ENCODE results near the gene ASPHD2. TPM values are rescaled to one million over a fixed set of nuclear protein-coding genes. Genes with fewer than 3 reads are reported as not detected.

Gene ASPHD2
- total RNA-seq, 1 experiment from 2014 or later: 1.4 TPM

GRCh38 chr22:26463101-26463661 is 34.1 kb downstream of the ASPHD2 start:
- Histone ChIP-seq H3K27me3 (replicated peaks; ENCODE audit: insufficient read depth, low read depth, low read length, poor library complexity) (no peaks in the 10 kb centered on the region), H3K4me3 (ENCODE audit: low read depth, low read length, poor library complexity, severe bottlenecking) (no peak overlapping the region), H3K4me1 (ENCODE audit: insufficient read depth, low read length, poor library complexity, severe bottlenecking) (no peaks in the 10 kb centered on the region), H3K27ac (ENCODE audit: low read depth, low read length, poor library complexity, severe bottlenecking) (no peak overlapping the region), H3K9me3 (ENCODE audit: low read depth, low read length, poor library complexity, severe bottlenecking) (no peaks in the 10 kb centered on the region), H3K36me3 (ENCODE audit: insufficient read depth, low read length, poor library complexity, severe bottlenecking) (peaks cover 71% of the 10 kb centered on the region)
- POLR2A ChIA-PET (ENCODE audit: low non-redundant PET): no interaction called here
- DNase-seq (ENCODE audit: low spot score): no peak
- CTCF ChIA-PET: interaction anchor here (0.6 to 3.2 kb wide), 2 partner anchors 71 to 99 kb away, joined by 11 to 13 read pairs; no protein-coding TSS in a partner anchor
- TF ChIP-seq EZH2 (IDR thresholded peaks at IDR 0.05; ENCODE audit: borderline replicate concordance, low read depth, low read length, poor library complexity, severe bottlenecking) (no peak), CTCF (conservative IDR thresholded peaks at IDR 0.05; ENCODE audit: low read depth, low read length) (no peak)
- BruUV-seq (replicated peaks): no TSS peak
- intact Hi-C loops (cut with micrococcal nuclease; ENCODE audit: unreplicated experiment): no loop called here

- Histone ChIP-seq H3K27me3 (replicated peaks; ENCODE audit: insufficient read depth, low read depth, low read length, poor library complexity) (no peaks in the 10 kb centered on the region), H3K27ac (ENCODE audit: low read depth, low read length, poor library complexity, severe bottlenecking) (no peak overlapping the region), H3K4me1 (ENCODE audit: insufficient read depth, low read length, poor library complexity, severe bottlenecking) (no peaks in the 10 kb centered on the region), H3K9me3 (ENCODE audit: low read depth, low read length, poor library complexity, severe bottlenecking) (no peaks in the 10 kb centered on the region), H3K36me3 (ENCODE audit: insufficient read depth, low read length, poor library complexity, severe bottlenecking) (peaks cover 73% of the 10 kb centered on the region), H3K4me3 (ENCODE audit: low read depth, low read length, poor library complexity, severe bottlenecking) (no peak overlapping the region)
- no peak for DNase-seq (ENCODE audit: low spot score)
- no TSS peak for BruUV-seq (replicated peaks)
- no peak for TF ChIP-seq CTCF (conservative IDR thresholded peaks at IDR 0.05; ENCODE audit: low read depth, low read length)
- TF ChIP-seq EZH2 (IDR thresholded peaks at IDR 0.05; ENCODE audit: borderline replicate concordance, low read depth, low read length, poor library complexity, severe bottlenecking): no peak
- ChIA-PET CTCF (no interaction called here), POLR2A (ENCODE audit: low non-redundant PET) (no interaction called here)
- intact Hi-C loops (cut with micrococcal nuclease; ENCODE audit: unreplicated experiment): no loop called here
Measured at GRCh38 chr22:26463688-26464087, 34.6 kb downstream of the ASPHD2 start.

DNA sequence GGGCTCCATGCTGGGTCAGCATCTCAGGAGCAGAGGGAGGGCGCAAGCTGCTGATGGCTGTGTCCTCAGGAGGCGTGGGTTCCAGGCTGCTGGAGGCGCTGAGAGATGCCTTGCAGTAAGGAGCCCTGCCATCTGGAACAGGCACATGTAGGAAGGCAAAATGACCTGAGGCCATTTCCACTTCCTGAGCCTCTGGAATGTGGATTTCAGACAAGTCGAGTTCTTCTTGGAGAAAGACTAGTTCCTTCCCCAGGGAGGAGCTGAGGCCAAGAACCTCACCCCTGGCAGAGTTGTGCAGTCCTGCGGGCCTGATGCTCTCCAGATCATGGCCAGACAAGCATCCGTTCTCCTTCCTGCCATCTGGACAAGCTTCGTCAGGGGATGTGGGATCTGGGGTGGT is 35.3 kb downstream of the ASPHD2 start:
- intact Hi-C loops (cut with micrococcal nuclease; ENCODE audit: unreplicated experiment): no loop called here
- Histone ChIP-seq H3K36me3 (ENCODE audit: insufficient read depth, low read length, poor library complexity, severe bottlenecking) (peaks cover 79% of the 10 kb centered on the region), H3K4me1 (ENCODE audit: insufficient read depth, low read length, poor library complexity, severe bottlenecking) (no peaks in the 10 kb centered on the region), H3K27ac (ENCODE audit: low read depth, low read length, poor library complexity, severe bottlenecking) (no peak overlapping the region), H3K9me3 (ENCODE audit: low read depth, low read length, poor library complexity, severe bottlenecking) (no peaks in the 10 kb centered on the region), H3K4me3 (ENCODE audit: low read depth, low read length, poor library complexity, severe bottlenecking) (no peak overlapping the region), H3K27me3 (replicated peaks; ENCODE audit: insufficient read depth, low read depth, low read length, poor library complexity) (no peaks in the 10 kb centered on the region)
- TF ChIP-seq CTCF (conservative IDR thresholded peaks at IDR 0.05; ENCODE audit: low read depth, low read length) (no peak), EZH2 (IDR thresholded peaks at IDR 0.05; ENCODE audit: borderline replicate concordance, low read depth, low read length, poor library complexity, severe bottlenecking) (no peak)
- ChIA-PET CTCF (no interaction called here), POLR2A (ENCODE audit: low non-redundant PET) (no interaction called here)
- no TSS peak for BruUV-seq (replicated peaks)
- no peak for DNase-seq (ENCODE audit: low spot score)
